ENCODE results near the gene CCDC34. TPM values are rescaled to one million over a fixed set of nuclear protein-coding genes. Genes with fewer than 3 reads are reported as not detected.

The CCDC34 gene
- total RNA-seq (2021; ENCODE audit: unreplicated experiment) (18.7 TPM), Bru-seq, nascent RNA (percentile 45 among the genes with signal in this experiment), BruChase-seq, experiment 1, labeled RNA remaining after a 6-hour chase (percentile 58 among the genes with signal in this experiment), BruChase-seq, experiment 2, labeled RNA remaining after a 2-hour chase (percentile 47 among the genes with signal in this experiment)
- polyA plus RNA-seq (2012): 5.2 and 6.6 TPM in 2 replicates
- long read RNA-seq, transcript CCDC34-202 (6 exons, 2,103 nt): minor isoform, 15 of 72 reads
- long read RNA-seq, transcript CCDC34-201 (3 exons, 2,109 nt): major isoform, 19 of 72 reads
- long read RNA-seq, partial matches to known transcripts: 30 of 72 reads
- long read RNA-seq, other reads (novel, unspliced or antisense): 8 of 72 reads

DNA sequence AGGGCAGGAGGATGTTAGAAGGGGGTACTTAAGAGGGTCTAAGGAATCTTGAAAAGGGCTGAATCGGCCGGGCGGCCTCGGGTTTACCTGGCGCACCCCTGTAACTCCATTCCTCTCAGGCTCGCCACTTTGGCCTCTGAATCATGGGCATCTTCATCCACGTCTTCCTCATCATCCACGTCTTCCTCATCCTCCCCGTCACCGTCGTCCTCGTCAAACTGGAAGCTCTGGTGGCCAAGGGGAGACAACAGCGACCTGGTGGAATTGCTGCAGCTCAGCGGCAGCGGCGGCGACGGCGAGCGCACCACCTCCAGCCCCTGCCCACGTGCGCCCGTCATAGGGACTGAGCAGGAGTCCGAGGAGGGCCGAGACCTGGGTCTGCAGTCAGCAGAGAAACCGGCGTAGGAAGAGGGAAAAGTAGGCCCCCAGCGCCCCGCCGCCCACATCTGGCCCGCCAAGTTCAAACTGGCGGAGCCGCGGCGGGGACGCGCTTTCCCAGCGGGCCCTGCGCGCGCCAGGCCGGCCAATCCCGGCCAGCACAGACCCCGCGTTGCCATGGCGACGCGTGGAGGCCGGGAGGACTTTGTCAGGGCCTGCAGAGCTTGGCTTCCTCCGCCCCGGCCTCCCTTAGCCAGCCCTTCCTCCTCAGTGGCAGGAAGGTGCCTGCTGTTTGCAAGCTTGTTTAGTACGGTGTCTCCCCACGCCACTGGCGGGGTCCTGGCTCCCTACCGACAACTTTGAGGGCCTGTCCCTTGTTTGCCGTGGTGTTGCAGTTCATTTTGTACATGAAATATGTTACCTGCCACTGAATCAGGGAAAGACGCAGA, at the start of gene CCDC34:
TSS of gene CCDC34 (minus strand) at position 467 of the 827 bp plus-strand sequence. CDS start at position 446, 21 bp downstream.
- no peaks in the 10 kb centered on the region for H4K20me1 ChIP-seq (ENCODE audit: insufficient read depth)
- H3K27ac ChIP-seq (ENCODE audit: low read depth, low read length): peak within 1 kb of the TSS; percentile 54
- CTCF ChIA-PET: interaction anchor here (1.3 kb wide), 1 partner anchor 67 kb away, joined by 4 read pairs; no protein-coding TSS in a partner anchor
- H3K36me3 ChIP-seq (ENCODE audit: control insufficient read depth in 1 of 2, insufficient read depth in 2 of 2, low read length in 2 of 2): no peaks in the 10 kb centered on the region
- BruUV-seq (replicated peaks): TSS peak; percentile 59
- H3K9ac ChIP-seq (ENCODE audit: low read length): peak within 1 kb of the TSS; percentile 78
- RAD21 ChIA-PET (ENCODE audit: low non-redundant PET in 1 of 2, low total read pairs in 2 of 2, uncharacterized antibody in 2 of 2, unreplicated experiment in 2 of 2): no interaction called here
- no peaks in the 10 kb centered on the region for H3K79me2 ChIP-seq (ENCODE audit: insufficient read depth, low read length)
- intact Hi-C loops (cut with micrococcal nuclease): no loop called here
- no peaks in the 10 kb centered on the region for H3K9me2 ChIP-seq (ENCODE audit: insufficient read depth)
- peaks cover 4 to 23% of the 10 kb centered on the region in 2 experiments; a peak in 3 of 4 replicates for H3K4me1 ChIP-seq (ENCODE audit: control insufficient read depth in 1 of 2, insufficient read depth in 2 of 2, low read length in 2 of 2)
- POLR2A ChIA-PET: no interaction called here
- H3K9me3 ChIP-seq (ENCODE audit: control insufficient read depth in 1 of 2, insufficient read depth in 1 of 2, low read depth in 1 of 2, low read length in 2 of 2): no peaks in the 10 kb centered on the region
- DNase-seq (ENCODE audit: low read depth, low spot score) (peak; percentile 73), ATAC-seq (peak; percentile 98)
- peak within 1 kb of the TSS; percentile 93 for H2AFZ ChIP-seq (ENCODE audit: low read depth, low read length, poor library complexity, severe bottlenecking)
- peak within 1 kb of the TSS; percentile 93 for H3K4me2 ChIP-seq (ENCODE audit: low read length)
- TF ChIP-seq TCF7L2 (IDR thresholded peaks at IDR 0.05; ENCODE audit: borderline replicate concordance, extremely low read depth, insufficient read depth, insufficient read length) (peak; percentile 38), POLR2A (IDR thresholded peaks at IDR 0.05; ENCODE audit: borderline replicate concordance, extremely low read depth, insufficient read depth, insufficient read length) (peak; percentile 58), CBX3 (IDR thresholded peaks at IDR 0.05; ENCODE audit: low read depth) (0 out of 2 replicates have a peak, but pooled peaks have one; percentile 14), POLR2AphosphoS5 (IDR thresholded peaks at IDR 0.05; ENCODE audit: low read depth, low read length) (peak; percentile 69), ATF3 (IDR thresholded peaks at IDR 0.05) (no peak), ZFX (IDR thresholded peaks at IDR 0.05) (peak; percentile 85), SIN3A (IDR thresholded peaks at IDR 0.05; ENCODE audit: low read depth) (peak; percentile 61), EGR1 (IDR thresholded peaks at IDR 0.05; ENCODE audit: low read depth) (0 out of 2 replicates have a peak, but pooled peaks have one; percentile 21), EZH2phosphoT487 (IDR thresholded peaks at IDR 0.05; ENCODE audit: borderline replicate concordance) (no peak)
- TF ChIP-seq, protein P1, sequence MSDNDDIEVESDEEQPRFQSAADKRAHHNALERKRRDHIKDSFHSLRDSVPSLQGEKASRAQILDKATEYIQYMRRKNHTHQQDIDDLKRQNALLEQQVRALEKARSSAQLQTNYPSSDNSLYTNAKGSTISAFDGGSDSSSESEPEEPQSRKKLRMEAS (IDR thresholded peaks at IDR 0.05): peak; percentile 61; the same call in 1 of the 2 replicates
- H3K4me3 ChIP-seq (replicated peaks in 1 of 2; ENCODE audit: low read depth in 1 of 2, low read length in 2 of 2): peak within 1 kb of the TSS; percentile 73 to 86
- no peaks in the 10 kb centered on the region for H3K27me3 ChIP-seq (ENCODE audit: insufficient read depth, low read length)

Data from HCT116 (cell line).